CD4-positive, alpha-beta T cell treated with Interferon gamma for 1 hour (primary cell): ENCODE data around the gene GLIS2.
"Not testable (repeated sequence)": the region's sequence is repeated elsewhere in the genome, so short reads cannot be mapped to it uniquely, and the experiment has no call there.

Experiments
- DNase-seq: peaks from one replicate; pipeline ENCODE4 v3.0.0-alpha.2; 2020

Gene GLIS2

DNA sequence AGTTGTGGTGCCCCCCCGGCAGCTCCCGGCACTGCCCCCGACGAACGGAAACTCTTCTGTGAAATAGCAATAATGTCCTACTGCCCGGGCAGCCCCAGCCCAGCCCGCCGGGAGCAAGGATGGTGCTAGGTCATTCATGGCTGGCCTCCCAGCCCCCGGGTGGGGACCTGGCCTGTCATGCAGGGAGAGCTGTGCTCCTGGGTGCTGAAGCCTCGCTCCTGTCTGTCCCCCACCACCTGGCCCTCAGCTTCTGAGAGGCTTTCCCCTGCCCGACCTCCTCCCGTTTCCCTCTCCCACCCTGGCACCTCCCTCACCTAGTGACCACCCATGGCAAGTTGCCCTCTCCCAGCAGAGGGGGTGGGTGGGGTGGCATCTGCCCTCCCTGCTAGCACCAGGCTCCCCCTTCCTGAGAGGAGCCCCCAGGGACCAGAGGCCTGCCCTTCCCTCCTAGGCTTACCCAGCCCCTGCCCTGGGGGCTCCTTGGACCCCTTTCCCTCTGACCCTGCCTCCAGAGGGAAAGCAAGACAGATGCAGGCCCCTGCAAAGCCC lies 21.7 kb downstream of the GLIS2 start:
- no peak for DNase-seq

DNA sequence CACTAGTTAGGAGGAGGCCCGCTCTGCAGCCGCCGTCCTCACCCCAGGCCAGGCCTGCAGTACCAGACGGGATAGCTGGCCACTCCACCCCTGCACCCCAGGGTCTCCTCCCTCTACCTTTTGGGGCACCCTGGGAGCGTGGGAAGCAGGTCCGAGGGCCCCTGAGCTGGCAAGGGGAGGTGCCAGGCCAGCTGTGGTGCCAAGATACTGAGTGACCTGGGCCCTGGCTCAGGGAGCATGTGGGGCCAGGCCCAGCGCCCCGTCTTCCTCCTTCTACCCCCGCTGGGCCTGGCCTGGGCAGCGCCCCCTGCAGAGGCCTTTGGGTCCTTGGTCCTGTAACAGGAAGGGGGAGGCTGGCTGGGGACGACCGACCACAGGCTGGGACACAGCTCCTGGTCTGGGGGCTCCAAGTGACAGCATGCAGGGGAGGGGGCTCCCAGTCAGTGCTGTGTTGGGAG lies 22.3 kb downstream of the GLIS2 start:
- DNase-seq, result no peak

DNA sequence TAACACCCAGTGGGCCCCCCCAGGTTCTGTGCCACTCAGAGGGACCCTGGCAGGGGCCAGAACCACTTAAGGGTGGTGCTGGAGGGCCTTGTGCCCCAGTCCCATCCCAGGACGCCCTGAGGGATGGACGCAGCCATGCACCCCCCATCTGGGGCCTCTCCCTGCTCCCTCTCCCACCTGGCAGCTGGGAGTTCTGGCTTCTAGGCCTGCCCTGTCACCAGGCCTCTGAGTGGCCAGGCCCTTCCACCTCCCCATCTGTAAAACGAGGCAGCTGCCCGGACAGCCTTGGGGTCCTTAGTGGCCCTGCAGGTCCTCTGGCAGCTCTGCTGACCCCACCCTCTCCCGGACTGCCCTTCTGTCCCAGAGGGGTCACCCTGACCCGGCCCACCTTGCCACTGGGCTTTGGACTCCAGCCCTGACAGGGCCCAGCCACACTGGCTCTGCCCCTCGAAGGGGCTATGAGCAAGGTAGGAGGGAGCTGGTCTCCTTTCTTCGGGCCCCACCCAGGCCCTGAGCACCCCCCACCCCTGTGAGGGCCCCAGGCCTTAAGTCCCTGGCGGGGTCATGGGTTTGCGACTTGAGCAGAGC lies 22.9 kb downstream of the GLIS2 start:
- no peak for DNase-seq

DNA sequence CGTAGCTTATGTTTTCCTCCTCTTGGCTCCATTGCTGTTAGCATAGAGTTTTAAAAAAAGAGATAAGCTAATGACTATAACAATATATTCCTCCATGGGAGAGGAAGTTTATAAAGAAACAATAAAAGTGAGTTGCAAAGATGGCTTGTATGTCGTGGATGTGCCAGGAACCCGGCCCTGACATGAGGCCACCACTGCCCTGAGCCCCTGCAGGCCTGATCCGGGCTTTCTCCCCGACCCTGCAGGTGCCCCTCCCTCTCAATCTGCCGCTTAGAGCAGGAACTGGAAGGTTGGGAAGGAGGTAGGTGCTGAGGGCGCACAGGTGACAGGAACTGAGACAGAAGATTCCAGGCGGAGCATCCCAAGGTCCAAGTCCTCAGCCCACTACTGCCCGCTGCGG lies 23.6 kb downstream of the GLIS2 start:
- no peak for DNase-seq

DNA sequence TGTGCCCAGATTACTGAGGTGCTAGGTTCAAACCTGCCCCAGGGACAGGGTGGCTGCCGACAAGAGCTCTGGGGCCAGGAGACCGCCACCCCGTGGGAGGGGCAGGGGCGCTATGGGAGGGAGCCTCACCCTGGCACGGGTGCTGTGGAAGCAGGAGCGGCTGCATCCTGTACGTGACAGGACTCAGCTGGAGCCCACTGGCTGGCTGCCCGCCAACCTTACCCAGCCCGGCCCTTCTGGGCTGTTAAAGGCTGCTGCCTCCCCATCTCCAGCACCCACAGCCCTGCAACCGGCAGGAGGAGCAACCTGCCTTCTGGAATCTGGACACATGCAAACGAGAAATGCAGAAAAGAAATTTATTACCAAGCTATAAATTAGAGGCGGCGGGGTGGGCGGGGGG lies 24.0 kb downstream of the GLIS2 start:
- DNase-seq, result no peak

DNA sequence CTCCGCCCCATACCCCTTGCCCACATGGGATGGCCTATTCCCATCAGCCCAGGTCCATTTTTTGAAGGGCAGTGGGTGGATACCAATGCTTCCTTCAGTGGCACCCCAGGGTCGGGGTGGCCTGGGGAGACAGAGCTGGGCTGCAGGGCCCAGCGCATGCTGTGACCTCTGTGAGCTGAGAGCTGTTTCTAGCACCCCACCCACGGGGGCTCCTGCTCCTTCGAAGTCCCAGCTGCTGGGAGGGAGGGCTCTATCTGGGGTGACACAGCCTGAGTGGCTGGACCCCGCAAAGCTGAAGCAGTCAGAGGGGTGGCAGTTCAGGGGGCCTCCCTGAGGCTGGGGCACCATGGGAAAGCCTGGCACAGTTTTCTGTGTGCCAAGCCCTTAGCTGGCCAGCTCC lies 24.6 kb downstream of the GLIS2 start:
- no peak for DNase-seq

DNA sequence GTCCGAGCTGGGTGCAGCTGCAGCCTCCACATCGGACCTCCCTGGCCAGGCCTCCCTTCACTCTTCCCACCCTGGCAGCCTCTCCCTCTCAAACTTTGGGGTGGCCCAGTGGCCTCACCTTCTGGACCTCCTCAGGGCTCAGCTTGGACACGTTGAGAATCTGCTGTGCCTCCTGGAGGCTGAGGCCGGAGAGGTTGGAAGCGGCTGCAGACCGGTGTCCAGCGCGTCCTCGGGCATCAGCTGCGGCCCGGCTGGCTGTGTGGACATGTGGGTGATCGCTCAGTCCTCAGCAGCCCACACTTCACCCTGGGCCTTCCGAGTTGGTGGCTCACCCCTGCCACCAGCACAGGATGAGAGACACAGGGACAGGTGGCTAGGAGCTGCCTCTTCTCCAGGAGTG lies 25.4 kb downstream of the GLIS2 start:
- no peak for DNase-seq

DNA sequence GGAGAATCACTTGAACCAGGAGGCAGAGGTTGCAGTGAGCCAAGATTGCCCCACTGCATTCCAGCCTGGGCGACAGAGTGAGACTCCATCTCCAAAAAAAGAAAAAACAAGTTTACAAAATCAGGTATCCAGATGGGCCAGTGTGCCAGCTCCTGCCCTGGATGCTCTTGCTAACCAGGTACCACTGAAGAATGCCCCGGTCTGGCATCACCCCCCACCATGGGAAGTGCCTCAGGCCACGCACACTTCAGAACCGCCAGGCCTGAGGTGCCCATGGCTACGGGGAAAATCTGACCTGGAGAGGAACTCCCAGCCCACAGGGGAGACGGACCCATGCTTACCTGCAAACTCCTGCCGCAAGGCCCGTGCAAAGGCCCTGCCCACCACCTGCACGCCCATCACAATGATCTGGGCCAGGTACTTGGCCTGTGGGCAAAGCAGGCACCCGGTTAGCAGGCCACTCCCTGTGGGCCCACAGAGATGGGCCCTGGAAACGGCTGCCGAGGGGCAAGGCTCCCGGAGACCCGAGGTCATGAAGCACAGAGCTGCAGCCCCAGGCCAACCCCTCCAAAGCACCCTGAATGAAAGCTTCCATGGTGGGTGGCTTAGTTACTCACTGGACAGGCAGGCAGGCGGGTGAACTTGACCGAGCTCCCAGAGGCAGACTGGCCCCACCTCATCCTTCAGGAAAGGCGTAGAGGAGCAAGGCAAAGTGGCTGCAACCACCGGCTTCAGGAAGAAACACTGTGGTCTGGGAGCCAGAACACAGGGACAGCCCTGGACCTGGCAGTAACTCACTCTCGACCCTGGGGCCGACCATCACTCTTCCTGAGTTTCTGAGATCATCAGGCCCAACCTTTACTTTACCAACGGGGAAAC lies 27.2 kb downstream of the GLIS2 start:
- no peak for DNase-seq

DNA sequence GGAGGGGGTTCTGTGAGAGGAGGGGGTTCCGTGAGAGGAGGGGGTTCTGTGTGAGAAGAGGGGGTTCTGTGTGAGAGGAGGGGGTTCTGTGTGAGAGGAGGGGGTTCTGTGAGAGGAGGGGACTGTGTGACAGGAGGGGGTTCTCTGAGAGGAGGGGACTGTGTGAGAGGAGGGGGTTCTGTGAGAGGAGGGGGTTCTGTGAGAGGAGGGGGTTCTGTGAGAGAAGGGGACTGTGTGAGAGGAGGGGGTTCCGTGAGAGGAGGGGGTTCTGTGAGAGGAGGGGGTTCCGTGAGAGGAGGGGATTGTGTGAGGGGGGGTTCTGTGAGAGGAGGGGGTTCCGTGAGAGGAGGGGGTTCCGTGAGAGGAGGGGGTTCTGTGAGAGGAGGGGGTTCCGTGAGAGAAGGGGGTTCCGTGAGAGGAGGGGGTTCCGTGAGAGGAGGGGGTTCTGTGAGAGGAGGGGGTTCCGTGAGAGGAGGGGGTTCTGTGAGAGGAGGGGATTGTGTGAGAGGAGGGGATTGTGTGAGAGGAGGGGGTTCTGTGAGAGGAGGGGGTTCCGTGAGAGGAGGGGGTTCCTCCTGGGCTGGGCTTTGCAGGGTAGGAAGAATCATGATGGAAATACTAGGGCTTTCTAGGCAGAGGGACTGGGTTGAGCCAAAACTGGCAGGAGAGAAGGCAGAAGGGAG lies 28.6 kb downstream of the GLIS2 start:
- DNase-seq, result not testable (repeated sequence)

DNA sequence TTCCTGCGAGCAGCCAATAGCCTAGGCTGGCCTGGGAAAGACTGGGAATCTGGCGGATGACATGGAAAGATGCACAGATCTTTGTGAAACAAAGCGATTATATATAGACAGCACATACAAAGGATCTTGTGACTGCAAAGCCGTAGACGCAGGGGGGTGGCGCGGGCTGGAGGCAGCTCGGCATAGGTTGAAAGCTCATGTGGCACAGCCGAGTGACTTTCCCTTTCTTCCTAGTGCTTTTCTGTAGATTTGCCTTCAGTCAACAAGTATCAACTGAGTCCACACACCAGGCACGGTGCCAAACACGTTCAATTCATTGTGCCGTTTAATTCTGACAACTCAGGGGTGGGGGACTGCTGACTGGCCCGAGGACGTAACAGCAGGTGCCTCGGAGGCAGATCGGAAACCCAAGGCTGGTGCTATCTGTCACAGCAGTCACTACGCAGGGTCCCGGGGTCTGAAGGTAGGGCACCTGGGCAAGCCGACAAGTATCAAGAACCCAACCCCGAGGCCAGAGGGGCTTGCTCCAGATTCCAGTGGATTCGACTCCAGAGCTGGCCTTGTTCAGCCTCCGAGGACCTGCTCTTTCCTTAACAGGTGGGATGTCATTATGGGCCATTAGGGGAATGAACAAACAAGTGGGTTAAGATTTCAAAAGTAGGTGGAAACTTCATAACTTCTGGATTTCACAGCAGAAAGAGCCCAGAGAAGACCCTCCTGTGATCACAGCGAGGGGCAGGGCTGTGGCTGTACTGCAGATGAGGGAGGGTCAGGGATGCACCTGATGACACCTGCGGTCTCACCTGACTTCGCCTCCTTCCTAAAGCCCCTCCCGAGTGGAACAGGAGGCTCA lies 29.3 kb downstream of the GLIS2 start:
- DNase-seq, result no peak

DNA sequence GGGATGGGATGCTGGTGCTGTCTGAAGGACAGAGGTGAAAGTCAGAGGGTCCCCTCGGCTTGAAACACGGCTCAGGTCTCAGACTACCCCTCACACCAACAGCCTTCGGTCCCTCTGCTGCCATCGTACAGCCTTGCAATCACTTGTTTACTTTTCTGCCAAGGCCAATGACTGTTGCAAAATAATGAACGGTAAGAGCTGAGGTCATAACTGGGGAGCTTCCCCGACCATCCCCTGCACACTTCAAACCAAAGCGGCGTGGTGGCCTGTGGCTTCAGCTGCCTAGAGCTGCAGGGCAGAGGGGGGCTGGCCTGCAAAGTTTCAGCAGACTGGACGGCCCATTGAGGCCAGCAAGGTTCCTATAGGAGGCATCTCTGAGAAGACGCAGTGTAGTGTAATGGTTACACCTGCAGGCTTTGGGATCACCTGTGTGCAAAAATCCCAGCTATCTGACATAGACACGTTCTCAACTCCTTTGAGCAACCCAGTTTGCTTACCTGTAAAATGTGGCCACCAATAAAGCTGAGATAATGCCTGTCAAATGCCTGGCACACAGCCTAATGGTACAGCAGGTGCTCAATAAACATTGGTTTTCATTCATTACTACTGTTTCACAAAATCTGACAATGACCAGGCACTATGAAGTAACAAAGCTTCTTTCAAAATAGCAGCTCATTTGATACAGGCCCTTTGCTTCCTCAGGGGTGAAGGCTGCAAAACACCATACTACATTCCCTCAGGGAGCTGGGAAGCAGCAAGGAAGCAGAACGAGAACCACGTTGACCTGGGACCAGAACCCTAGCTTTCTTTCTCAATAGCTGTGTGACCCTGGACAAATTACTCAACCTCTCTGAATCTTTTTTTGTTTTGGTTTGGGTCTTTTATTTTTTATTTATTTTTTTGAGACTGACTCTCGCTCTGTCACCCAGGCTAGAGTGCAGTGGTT lies 30.2 kb downstream of the GLIS2 start:
- DNase-seq, result no peak

DNA sequence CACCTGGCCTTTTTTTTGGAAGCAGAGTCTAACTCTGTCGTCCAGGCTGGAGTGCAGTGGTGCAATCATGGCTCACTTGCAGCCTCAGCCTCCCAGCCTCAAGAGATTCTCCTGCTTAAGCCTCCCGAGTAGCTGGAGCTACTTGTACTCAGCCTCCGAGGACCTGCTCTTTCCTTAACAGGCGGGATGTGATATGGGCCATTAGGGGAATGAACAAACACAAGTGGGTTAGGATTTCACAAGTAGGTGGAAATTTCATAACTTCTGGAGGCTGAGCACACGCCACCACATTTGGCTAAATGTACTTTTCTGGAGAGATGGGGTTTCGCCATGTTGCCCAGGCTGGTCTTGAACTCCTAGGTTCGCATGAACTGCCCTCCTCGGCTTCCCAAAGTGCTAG lies 31.1 kb downstream of the GLIS2 start:
- DNase-seq, result no peak

DNA sequence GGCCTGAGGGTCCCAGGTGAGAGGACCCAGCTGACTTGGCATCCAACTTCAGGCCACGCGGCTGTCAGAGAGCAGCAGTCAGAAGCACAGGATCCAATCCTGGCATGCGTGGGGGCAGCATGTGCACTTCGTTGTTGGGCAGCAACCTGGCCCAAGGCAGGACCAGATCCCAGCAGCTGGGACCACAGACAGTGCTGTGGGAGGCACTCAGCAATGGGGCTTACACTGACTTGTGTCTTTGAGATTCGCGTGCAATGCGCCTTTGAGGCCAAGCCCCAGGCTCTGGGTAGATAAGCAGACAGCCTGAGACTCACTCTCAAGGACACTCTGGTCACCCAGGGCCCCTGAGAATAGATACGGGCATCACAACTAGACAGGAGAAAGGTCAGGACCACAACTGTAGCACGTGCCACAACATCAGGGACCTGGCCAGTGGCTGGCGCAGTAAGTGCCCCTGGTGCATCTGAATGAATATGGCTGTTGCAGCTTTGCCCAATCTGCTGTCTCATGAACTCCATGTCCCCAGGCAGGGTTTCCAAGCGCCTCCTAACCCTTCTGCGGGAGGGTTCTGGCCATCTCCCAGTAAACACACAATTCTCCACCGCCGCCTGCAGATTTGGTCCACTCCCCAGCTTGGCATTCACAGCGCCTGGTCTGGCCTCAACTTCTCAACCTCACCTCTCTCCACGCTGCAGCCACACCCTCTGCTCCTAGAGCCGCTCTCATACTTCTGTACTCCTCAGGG lies 32.1 kb downstream of the GLIS2 start:
- no peak for DNase-seq

DNA sequence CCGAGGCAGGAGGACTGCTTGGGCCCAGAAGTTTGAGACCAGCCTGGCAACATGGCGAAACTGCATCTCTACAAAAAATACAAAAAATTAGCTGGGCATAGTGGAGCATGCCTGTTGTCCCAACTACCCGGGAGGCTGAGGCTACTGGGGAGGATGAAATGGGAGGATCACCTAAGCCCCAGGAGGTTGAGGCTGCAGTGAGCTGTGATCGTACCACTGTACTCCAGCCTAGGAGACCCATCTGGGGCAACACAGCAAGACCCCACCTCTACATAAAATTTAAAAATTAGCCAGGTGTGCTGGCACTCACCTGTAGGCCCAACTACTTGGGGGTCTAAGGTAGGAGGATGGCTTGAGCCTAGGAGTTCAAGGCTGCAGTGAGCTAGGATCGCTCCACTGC lies 33.5 kb downstream of the GLIS2 start:
- no peak for DNase-seq

DNA sequence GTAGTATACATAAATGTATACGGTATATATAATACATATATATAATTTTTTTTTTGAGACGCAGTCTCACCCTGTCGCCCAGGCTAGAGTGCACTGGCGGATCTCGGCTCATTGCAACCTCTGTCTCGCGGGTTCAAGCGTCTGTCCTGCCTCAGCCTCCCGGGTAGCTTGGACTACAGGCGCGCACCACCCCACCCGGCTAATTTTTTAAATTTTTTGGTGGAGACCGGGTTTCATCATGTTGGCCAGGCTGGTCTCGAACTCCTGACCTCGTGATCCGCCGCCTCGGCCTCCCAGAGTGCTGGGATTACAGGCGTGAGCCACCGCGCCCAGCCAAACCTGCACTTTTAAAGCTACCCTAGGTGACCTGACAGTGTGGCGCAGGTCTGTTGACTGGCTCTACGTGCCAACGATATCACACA lies 34.5 kb downstream of the GLIS2 start:
- no peak for DNase-seq

DNA sequence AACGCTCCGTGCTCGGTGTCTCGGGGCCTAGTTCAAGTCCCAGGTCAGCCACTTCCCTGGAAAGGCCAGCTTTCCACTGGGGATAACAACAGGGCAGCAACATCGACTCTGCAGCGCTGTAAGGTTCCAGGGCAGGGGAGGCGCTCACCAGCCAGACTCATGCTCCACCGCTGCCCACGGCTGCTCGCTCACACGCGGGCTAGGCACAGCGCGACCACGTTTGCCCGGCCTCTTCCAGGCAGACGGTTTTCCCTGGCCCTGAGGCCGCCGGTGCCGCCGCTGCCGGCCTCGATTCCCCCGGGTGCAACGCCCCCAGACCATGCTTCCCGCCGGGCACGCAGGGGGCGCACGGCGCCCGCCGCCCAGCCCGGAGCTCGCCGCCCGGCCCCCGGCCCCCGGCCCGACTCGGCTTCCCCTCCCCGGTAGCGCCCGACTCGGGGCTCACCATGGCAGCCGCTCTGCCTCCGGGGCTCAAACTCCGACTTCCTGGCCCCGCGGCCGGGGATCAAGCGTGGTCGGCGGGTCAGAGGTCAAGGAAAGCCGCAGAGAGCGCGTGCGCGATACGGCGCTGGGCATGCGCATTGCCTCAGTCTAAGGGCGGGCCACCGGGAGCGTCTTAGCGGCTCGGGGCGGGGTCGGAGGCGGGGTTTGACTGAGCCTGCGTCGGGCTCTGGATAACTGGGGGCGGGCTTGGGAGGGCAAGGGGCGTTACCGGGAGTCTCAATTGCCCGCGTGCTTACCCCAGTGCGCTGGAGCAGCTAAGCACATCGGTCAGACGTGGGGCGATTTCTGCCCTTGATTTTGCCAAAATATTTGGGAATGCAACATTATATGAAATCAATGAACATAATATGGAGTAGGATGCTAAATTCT lies 35.2 kb downstream of the GLIS2 start, which contains the start of gene PAM16:
PAM16 (minus strand) TSS at position 535 of the 873 bp plus-strand sequence; CDS start at position 448, 87 bp downstream.
- peak; percentile 97 for DNase-seq

DNA sequence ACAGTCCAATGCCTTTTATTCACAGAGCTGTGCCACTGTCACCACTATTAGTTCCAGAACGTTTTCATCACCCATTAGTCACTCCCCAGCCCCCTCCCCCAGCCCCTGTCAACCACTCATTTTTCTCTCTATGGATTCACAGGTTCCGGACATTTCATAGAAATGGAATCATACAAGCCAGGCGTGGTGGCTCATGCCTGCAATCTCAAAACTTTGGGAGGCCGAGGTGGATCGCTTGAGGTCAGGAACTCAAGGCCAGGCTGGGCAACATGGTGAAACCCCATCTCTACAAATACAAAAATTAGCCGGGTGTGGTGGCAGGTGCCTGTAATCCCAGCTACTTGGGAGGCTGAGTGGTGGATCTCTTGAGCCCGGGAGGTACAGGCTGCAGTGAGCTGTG lies 36.0 kb downstream of the GLIS2 start:
- DNase-seq, result no peak

DNA sequence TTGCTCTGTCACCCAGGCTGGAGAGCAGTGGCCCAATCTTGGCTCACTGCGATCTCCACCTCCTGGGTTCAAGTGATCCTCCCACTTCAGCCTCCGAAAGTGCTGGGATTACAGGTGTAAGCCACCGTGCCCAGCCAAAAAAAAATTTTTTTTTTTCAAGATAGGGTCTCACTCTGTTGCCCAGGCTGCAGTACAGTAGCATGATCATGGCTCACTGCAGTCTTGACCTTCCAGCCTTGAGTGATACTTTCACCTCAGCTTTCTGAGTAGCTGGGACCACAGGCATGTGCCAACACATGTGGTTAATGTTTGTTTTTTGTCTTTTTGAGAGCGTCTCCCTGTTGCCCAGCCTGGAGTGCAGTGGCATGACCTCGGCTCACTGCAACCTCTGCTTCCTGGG lies 37.0 kb downstream of the GLIS2 start:
- no peak for DNase-seq

DNA sequence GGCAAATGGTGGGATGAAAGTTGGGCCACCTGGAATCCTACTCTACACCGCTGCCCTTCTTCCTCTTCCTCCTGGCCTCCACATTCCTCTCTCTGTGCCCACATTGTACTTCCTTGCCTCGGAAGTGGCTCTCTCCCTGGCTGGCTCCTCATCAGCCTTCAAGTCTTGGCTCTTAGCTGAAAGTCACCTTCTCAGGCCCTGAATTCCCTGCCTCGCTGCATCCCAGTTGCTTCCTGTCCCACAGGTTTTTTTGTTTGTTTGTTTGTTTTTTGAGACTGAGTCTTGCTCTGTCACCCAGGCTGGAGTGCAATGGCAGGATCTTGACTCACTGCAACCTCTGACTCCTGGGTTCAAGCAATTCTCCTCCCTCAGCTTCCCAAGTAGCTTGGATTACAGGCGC lies 37.8 kb downstream of the GLIS2 start:
- DNase-seq, result no peak
